ENCODE measurements around the gene OSER1.
"Not testable (repeated sequence)": the region's sequence is repeated elsewhere in the genome, so short reads cannot be mapped to it uniquely, and the experiment has no call there.

The OSER1 gene

DNA sequence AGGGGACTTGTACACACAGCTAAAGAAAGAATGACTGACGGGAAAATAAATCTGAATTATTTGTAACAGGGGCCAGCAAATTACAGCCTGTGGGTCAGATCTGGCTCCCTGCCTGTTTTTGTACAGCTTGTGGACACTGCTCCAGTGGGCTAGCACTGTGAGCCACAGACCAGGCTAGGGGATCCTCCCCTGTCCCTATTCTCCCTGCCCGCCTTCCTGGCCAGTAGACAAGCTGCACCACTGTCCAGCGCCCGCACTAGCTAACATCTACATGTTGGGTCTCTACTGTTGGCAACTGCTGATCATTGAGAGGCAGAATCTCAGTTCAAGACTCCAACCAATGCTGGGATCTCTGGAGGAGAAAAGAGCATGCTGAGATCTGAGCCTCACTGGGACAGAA, 10.7 kb downstream of the OSER1 start:
- DNase-seq, result no peak

DNA sequence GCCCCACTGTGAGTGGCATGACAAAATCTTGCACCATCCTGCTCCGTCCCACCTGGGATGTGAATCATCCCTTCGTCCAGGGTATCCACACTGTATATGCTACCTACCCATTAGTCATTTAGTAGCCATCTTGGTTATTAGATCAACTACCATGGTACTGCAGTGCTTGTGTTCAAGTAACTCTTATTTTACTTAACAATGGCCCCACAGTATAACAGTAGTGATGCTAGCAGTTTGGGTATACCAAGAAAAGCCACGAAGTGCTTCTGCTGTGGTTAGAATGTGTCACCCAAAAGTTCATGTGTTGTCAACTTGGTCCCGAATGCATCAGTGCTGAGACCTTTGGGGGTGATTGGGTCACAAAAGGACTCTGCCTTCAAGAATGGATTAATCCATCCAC, 11.7 kb downstream of the OSER1 start:
- DNase-seq, result no peak

DNA sequence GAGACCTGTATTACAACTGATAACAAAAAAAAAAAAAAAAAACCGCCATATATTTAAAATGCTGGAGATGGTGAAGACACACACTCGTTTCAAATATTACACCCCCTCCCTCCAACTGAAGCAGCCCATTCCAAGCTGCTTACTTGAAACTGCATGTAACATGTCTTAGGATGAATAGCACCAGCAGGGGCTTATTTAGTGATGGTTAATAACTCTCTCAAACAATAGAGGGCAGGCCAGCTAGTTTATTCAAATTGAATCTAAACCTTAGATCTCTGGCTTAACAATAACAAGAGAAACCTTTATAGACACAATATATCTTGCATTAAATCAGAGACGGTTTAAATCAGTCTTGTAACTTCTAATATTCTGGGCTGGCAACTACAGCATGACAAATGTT, 14.3 kb downstream of the OSER1 start:
- DNase-seq, result peak in 1 of 2 experiments; percentile 34

DNA sequence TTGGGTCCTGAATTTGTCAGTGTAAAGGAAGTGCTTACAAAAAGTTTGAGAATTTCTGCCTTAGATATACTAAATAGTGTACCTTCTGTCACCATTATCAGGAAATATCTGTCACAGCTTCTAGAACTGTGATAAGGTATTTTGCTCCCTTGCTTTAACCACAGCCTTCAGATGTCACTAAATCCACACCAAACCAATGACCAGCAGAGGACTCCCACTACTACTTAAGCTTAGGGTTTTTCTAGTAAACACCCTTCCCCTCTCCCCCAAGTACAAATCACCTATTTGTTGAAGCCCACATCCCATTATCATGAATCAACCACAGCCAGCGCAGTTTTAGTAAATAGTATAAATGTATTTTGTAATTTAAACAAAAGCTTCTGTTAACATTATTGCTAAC, 15.0 kb downstream of the OSER1 start:
- DNase-seq, result no peak

DNA sequence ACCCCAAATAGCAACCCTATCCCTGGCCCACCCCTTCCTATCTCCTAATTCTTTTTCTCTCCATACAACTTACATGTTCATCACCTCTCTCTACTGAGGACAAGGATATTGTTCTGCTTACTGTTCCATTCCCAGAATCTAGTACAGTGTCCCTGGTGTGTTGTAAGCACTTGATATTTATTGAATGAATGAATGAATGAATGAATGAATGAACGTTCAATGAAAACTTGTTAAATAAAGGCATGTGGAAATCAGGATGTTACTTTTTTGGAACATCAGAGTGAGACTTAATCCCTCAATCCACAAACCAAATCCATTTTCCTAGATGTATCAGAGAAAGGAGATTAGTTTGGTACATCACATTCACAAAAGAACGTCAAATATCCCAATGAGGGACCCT, 16.8 kb downstream of the OSER1 start:
- no peak for DNase-seq

DNA sequence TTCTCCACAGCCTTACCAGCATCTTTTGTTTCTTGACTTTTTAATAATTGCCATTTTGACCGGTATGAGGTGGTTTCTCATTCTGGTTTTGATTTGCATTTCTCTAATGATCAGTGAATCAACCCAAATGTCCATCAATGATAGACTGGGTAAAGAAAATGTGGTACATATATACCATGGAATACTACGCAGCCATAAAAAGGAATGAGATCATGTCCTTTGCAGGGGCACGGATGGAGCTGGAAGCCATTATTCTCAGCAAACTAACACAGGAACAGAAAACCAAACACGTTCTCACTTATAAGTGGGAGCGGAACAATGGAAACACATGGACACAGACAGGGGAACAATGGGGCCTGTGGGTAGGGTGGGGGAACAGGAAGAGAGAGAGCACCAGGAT, 18.9 kb downstream of the OSER1 start:
- not testable (repeated sequence) for DNase-seq

DNA sequence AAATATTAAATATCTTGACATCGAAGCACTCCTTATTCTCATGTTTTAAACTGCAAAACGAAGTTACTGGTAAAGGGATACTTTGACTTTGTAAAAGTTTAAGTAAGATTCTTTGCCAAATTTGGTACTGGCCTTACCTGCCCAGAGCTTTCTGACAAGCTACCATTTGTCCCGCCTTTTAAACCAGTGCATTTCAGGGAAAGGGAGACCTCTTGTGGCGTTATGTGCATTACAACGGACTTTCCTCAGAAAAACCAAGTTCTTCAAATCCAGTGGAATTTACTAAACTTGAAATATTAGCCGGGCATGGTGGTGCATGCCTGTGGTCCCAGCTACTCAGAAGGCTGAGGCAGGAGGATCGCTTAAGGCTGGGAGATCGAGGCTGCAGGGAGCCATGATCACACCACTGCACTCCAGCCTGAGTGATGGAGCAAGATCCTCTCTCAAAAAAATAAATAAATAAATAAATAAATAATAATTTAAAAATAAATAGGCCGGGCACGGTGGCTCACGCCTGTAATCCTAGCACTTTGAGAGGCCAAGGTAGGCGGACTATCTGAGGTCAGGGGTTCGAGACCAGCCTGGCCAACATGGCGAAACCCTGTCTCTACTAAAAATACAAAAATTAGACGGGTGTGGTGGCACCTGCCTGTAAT, 20.2 kb downstream of the OSER1 start:
- DNase-seq, result peak; percentile 75 to 84

DNA sequence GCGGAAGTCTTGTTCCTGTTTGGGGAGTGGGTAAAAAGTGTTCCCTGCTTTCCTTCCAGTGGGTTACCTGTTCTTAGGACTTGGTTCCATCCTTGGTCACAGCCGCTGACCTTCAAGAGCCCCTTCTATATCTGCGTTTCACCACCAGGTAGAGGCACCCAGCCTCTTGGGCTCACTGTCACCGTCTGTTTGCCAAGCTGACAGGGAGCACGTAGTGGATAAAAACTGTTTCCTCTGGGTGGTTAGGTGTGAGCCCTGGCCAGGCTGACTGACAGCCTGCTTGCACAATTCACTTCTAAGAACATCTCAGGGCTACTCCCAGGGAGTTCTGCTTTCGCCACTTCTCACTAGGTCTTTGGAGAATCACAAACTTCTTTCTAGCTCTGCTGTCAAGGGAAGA, 21.8 kb downstream of the OSER1 start:
- no peak for DNase-seq

DNA sequence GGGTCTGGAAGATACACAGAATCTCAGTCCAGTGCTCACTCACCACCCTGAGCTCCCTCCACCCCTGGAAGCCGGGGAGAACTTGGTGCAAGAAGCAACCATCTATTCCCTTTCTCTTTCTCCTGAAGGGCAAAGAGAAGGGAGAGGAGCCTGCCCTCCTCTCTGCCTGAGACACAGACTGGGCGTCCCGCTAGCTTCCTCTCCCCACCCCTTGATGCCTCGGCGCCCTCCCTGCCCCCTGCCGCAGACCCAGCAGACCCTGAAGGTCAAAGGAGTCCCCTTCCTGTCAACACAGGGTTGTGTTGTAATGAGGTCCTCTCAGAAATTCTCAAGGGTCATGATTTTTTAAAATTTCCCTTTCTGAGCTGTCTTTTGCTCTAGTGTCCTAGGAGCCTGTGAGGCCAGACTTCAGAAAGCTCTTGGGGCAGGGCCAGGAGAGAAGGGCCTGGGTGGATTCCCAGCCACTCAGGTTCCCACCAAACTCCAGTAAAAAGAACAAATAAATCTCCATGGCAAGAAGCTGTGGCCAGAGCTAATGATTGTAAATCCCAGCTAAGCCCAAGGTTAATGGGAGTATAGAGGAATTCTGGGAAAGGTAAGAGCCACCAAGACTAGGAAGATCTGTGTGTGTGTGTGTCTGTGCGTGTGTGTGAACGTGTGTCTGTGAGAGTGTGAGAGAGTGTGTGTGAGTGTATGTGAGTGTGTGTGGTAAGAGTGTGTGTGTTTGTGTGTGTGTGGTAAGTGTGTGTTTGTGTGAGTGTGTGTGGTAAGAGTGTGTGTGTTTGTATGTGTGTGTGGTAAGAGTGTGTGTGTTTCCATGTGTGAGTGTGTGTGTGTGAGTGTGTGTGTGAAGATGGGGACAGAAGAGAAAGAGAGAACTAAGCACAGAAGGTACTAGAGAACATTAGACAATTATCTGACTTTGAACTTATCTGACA, 22.5 kb downstream of the OSER1 start:
- no peak for DNase-seq

DNA sequence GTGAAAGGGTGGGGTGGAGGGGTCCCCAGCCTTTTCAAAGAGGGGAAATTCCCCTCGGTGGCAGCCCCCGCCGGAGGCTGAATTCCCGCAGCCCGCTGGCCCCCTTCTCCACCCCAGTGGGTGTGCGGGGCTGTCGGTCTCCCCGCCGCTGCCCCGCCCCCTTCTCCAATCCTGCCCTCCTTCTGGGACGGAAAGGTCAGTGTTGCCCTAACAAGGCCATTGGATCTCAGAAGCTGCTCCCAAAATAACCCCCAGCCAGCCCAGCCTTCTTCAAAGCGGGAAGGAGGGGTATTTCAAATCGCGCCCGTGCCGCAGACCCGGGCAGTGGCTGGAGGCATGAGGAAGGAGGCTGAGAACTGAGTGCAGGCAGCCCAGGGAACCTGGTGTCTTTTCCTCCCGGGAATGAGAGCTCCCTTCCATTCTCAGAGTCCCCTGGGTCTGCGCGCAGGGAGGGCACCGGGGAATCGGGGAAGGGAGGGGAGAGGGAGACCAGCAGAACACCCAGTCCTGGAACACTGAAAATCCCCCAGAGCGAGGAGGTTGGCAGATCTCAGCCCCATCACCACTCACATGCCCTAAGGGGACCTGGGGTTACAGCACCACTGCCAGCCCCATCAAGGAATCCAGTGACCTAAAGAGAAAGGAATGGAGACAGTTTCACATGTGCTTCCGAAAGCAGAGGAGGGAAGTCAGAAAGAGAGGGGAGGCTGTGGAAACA, 23.4 kb downstream of the OSER1 start, which contains the start of gene JPH2:
JPH2 (minus strand) TSS at position 135 of the 718 bp plus-strand sequence. CDS start 483 bp downstream, outside the sequence.
- peak in 1 of 2 experiments; percentile 38 for DNase-seq

DNA sequence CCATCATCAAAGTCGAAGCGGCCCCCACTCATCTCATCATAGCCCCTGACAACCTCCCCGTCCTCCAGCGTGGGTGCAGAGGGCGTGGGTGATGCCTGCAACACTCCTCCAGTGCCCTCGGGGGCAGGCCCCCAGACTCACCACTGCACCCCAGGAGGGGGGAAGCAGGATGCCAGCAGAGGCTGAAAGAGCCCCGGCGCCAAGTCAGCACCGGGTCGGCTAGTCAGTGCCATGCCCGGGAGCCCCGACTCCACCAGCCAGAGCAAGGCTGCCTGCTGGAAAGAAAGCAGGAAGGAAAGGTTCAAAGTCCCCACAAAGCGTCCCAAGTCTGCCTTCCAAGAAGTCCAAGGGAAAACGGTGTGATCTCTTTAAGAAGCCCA, 23.9 kb downstream of the OSER1 start:
- DNase-seq, result peak in 1 of 2 experiments; percentile 22

DNA sequence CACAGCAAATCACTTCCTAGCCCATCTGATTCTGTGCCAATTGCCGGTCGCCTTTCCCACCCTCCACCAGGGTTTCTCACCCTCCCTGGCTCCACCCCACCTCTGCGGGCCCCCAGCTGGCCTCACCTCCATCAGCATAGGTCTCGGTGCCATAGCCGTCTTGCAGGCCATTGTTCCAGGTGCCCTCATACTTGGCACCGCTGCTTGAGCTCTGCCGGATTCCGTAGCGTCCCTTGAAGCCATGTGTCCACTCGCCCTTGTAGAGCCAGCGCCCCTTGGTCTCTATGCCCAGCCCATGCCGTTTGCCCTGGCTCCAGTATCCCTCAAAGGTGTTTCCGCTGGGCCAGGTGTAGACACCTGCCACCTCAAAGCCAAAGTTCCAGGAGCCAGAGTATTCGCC, 24.4 kb downstream of the OSER1 start:
- no peak for DNase-seq

DNA sequence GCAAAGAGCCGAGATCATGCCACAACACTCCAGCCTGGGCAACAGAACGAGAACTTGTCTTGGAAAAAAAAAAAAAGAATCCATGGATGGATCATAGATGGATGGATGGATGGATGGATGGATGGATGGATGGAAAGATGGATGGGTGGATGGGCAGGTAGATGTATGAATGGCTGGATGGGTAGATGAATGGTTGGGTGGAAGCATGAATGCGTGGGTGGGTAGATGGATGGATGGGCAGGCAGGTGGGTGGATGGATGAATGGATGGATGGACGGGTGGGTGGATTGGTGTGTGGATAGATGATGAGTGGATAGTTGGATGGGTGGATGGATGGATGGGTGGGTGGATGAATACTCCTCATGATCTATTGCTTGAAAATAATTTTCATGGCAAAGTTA, 25.0 kb downstream of the OSER1 start:
- DNase-seq, result no peak

DNA sequence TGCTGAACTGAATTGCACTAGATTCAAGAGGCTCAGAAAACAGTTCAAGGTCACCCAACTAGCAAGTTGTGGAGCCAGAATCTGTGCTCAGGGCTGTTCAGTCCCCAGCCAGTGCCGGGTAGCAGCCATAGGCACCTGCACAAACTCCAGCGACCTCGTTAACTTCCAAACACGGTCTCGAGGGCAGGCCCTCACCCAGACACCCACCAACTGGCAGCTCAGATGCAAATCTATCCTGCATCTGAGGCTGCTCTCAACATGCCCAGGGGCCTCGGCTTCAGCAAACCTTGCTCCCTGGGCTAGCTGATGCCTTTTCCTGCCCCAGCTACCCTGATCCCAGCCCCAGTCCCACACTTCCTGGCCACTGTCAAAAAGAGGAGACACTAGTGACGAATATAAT, 27.3 kb downstream of the OSER1 start:
- peak; percentile 69 to 91 for DNase-seq

DNA sequence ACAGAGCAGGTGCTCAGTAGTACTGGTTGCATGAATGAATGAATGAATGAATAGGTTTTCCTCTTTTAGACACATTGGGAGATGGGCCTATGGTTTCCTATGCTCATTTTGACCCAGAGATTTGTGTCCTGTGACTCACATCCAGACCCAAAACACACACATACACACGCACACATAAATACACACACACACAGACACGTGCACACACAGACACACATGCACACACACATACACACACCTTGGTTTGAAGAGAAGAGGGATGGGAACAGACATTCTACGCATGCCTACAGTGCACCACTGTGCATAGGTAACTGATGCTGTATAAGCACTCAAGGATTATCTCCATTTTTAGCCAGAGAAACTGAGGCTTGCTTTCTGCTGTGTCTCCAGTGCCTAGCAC, 27.7 kb downstream of the OSER1 start:
- no peak for DNase-seq

DNA sequence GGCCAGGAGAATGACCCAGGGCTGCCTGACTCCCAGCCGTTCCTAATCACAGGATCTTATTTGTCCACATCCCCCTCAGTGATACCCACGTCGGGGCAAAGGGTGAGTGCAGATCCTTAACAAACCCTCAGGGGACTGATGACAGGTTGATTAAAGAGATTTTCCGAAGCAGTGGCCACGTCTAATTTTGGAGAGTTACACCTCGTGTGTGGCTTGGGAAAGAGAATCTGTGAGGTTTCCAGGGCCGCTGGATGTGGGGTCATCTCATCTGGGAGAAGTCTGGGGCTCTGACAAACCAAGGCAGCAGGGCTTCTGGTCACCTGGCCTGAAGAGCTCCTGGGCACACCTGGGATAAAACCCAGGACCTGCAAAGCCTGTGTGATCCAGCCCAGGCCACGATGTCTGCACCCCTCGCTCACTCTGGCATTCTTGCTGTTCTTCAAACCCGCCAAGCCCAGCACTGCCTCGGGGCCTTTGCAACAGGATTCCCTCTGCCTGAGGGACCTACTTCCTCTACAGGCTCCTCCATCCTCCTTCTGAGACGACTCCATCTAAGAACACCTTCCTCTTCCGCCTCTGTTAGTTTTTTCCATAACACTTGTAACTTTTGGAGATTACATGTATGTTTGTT, 28.3 kb downstream of the OSER1 start:
- DNase-seq, result no peak

DNA sequence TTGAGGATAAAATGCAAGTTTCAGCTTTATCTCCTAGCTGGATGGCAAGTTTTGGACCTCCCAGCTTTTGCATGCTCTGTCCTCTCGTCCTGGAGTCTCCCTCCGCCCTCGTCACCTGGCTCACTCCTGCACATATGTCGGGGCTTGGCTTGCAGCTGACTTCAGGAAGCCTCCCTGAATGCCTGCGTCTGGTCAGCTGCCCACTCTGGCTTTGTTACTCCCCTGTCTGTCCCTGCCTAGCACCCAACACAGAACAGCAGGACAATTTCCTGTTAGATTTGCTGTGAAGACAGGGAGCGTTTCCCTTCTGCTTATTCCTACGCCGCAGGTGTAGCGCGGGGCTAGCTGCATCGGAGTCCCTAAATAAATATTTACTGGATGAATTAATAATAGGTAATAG, 29.0 kb downstream of the OSER1 start:
- DNase-seq, result no peak

DNA sequence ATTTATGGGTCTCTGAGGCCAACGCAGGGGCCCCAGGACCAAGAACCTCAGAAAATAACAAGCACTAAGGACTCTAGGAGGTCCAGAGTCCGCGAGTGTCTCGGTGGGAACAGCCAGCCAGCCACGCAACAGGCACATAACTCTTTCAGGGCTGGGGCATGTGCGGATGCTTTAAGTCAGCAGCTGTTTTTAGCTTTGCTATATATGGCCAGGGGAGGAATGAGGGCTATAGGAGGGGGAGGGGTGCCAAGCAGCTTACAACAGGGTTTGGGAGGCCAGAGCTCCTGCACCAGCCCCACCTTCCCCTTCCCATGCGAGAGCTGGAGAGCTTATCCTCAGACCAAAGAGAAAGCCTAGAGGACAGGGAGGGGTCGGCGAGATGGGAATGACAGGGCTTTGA, 29.8 kb downstream of the OSER1 start:
- no peak for DNase-seq

DNA sequence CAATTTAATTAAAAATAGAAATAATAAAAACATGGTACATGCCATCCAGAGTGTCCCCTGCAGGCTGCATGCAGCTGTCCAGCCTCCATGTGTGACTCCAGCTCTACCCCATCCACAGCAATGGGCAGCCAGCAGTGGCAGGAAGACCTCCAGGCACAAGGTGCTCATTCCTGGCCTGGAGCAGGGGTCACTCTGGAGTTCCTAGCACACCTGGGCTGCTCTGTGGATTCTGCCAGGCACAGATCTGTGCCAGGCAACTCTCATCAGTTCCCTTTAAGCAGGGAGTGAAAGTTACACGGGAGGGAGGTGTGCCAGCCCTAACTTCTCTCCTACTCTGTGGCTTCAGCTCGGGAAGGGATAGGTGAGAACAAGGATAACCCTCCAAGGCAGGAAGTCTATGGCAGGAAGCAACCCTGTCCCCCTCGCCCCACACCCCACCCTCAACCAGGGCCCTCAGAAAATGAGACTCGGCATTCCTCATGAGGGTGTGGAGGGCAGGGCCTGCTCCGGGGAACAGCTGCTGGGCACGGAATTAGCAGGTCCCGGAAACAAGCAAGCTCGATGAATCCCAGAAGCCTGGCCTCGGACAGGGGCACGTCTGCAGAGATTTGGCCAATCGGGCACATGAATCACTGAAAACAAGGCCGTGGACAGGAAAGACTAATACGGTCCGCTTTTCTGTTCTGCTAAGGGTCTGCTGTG, 33.6 kb downstream of the OSER1 start:
- no peak for DNase-seq

DNA sequence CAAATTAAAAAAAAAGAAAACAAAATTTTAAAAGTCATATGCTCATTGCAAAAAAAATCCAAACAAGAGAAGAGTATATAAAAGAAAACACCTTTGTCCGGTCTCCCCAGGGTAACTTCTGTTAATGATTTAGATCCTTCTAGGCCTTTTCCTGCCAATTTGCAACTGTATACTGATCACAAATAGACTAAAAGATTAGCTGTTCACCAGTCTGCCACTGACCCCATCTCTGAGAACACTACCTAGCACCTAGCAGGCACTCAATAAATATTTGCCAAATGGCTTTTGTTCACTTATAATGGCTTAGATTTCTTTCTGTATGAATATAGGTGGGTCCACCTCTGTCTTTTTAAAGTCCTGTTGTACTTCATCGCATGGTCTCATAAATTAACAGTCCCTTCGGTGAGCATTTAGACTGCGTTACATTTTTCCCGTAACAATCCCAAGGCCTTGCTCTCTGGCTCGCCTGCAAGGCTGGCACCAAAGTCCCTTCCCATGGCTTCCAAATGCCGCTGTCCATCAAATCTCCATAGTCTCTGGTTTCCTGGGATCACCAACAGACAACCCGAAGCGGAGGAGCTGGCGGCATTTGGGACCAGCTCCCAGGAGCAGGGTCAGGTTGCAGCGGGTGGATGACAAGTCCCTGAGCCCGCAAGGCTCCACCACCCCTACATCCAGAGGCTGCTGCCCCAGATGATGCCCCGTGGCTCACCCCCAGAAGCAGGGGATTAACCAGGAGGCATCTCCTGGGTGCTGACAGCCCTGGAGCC, 35.4 kb downstream of the OSER1 start:
- DNase-seq, result no peak

DNA sequence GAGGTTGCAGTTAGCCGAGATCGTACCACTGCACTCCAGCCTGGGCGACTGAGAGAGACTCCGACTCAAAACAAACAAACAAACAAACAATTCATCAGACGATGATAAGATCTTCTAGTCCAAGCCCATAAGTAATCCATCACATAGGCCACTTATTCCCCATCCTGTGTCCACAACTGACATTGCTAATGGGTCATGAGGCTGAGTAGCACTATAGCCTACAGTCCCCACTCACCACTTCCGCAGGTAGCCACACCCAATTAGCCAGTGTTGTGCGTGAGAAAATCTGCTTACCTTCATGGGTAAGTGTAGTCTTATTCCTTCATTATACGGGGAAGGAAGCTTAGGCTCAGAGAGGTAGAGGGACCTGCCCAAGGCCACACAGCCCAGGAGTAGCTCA, 36.7 kb downstream of the OSER1 start:
- DNase-seq, result no peak

DNA sequence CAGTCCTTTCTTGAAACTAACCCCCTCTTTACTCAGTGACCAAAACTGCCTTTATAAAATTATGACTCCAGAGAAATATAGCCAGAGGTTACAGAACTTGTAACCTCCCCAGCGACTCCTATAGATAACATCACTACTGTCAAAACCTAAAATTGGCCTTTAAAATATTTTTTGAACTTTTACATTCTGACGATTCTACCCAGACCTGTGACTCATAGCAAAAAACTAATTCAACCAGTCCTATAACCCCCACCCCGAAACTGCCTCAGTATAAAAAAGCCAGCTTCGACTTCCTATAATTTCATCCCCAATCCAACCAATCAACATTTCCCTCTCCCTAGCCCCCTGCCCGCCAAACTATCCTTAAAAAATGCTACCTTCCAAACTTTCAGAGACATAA, 37.5 kb downstream of the OSER1 start:
- DNase-seq, result no peak

Measured in NCI-H526 (cell line).